Left cardiac atrium (tissue), 4 donors: ENCODE measurements around the gene SLC24A1. TPM values are rescaled to one million over a fixed set of nuclear protein-coding genes. Genes with fewer than 3 reads are reported as not detected.
A peak's percentile ranks its signal among the peaks of the same experiment; 100 is the strongest.

ENCODE experiments used
- ATAC-seq, 2 donors: fragments of 200-7000 bp; cut with Tn5 transposase; one replicate each; pipeline ENCODE4 v1.9.1; 2020; ENCODE audit warnings: mild to moderate bottlenecking in 2 of 2, moderate library complexity in 2 of 2
- DNase-seq: peaks from one replicate; pipeline ENCODE4 v3.0.0-alpha.2; 2020
- intact Hi-C, 2 donors: fragments of 100-400 bp; cut with DNase I; formaldehyde crosslinking; loops; one replicate each; pipeline versions ENCODE4 v1.14.1 to v1.15.1; 2022 to 2023
- long read RNA-seq: library from polyadenylated mRNA; unstranded; transcript quantifications from one replicate; pipeline ENCODE4 v2.0.0, GENCODE V29; 2021
- total RNA-seq, 2 donors: library from RNA; stranded (reverse); fragmentation: NEBNext Ultra II Directional; extraction: Animal tissue kit (Norgen Biotek cat#: 25700); gene quantifications; one replicate each; pipeline ENCODE4 v1.2.1, GENCODE V29; 2021
- donor health status: DM: no; HTN: yes; CAD: no.
- donor health status: DM: no; HTN: yes; CAD: no; lungs with severe emphysema.
- donor health status: DM: yes; HTN: yes; CAD: no.
- donor health status: Dilated cardiomyopathy.

SLC24A1 gene
- 1 to 10 TPM; 2.5 to 3.0 TPM for total RNA-seq
- long read RNA-seq = 0 reads

DNA sequence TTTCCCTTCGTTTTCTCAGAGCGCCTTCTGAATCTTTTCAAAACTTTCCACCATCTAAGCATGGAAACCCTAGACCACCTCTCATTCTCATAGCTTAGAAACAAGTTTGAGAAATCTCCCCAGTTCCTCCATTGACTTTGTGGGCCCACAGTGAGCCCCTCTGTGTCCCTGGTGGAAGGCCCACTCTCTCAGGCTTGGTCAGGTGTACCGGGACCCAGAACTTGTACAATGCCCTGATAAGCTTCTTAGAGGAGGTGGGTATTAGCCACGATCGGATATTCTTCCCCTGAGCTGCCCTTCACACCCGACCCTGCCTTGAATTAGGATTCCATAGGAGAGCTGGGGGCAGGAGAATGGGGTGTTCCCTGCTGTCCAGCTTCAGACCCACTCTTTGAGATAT is at the start of gene SLC24A1:
TSS of gene SLC24A1 (plus strand) at position 301 of the 400 bp plus-strand sequence. CDS start 2,143 bp downstream, outside the sequence.
- DNase-seq (no peak), ATAC-seq (no peak)
- intact Hi-C loops = no loop called here

DNA sequence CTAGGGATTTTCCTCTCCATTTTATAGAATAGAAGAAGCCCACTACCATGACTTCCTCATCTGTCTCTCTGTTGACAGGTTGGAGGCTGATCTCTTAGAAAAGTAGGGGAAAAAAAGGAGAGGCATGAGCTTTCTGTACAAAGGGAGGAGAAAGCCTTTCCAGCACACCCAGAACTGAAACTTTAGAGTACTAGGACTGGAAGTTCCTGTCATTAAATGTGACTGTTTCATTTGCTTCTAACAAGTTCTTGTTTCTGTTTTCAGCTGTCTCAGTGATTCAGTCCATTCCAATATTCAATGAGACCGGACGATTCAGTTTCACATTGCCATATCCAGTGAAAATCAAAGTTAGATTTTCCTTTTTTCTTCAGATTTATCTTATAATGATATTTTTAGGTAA is 49.8 kb upstream of the SLC24A1 start:
- DNase-seq (no peak), ATAC-seq (no peak)
- intact Hi-C loops = no loop called here

GRCh38 chr15:65576664-65577063 is 45.1 kb upstream of the SLC24A1 start:
- ATAC-seq = peak in 1 of 2 donors; percentile 42
- DNase-seq = no peak
- intact Hi-C loops = no loop called here

GRCh38 chr15:65577129-65577996 is 44.4 kb upstream of the SLC24A1 start:
- intact Hi-C loops = no loop called here
- ATAC-seq (peak in 1 of 2 donors; percentile 19), DNase-seq (no peak)

DNA sequence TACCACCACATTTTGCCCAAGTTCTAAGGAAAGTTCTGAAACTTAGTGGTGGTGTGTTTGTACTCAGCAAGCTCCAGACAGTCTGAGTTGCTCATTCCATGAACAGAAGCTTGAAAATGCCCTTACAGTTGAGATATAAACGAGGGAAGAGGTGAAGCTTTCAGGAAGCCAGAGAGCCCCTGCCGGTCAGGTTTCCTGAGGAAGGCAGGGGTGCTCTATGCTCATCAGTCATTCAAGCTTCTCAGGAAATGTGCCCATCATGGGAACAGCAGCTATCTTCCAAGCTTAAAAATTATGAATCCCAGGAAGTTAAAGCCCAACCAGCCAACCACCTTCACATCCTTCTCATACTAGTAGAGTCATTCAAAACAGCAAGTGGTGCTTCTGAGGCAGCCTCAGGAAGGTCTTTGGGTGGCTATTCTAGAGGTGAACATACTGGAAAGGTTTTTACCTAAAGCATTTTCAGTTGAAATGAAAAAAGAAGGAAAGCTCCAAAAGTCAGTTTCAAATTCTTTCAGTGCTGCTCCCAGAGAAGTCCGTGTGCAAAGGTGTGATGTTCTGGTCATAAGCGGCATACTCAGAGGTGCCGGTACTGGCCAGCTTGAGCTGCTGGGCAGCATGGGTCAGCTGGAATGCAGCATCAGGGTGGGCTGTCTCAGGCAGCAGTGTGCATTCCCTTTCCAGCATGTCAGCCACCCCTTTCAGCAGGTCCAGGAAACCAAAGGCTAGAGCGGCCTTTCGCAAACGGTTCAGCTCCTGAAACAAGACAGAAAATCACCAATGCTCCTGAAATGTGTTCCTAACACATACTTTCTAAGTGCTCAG is 42.6 kb upstream of the SLC24A1 start:
- ATAC-seq = no peak
- intact Hi-C loops = no loop called here
- no peak for DNase-seq

DNA sequence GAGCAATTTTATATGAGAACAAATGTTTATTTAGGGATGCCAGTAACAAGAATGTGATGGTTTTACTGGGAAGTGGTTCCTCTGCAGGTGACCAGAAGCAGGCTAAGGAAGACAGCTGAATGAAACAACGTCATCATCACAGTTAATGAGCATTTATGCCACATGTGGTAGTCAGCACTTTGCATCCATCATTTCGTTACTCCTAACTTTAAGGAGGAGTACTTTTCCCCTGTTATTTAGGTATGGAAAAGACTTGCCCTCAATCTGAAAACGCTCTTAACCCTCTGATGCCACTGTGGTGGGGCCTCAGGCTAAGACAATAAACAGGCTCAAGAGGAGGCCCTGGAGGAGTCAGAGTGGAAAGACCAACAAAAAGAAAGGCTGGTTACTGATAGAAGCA is 42.0 kb upstream of the SLC24A1 start:
- ATAC-seq = no peak
- intact Hi-C loops = no loop called here
- no peak for DNase-seq

DNA sequence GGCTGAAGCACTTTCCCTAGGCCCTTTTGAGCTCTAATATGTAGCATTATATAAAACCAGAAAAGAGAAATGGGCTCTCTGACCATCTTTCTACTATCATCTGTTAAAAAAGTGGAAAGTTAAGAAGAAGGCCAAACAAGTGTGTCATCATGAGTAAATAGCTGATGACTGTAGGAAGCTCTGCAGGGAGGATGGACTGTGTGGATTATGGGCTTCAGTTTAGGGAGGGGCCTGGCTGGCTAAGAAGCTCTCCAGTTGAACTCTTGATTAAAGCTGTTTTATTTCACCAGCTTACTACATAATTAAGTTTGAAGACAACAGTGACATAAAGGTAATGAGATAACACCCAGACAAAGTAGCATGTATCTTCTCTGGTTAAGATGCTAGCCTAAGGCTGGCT is 41.5 kb upstream of the SLC24A1 start:
- ATAC-seq = peak in 1 of 2 donors; percentile 47
- intact Hi-C loops = no loop called here
- DNase-seq = no peak

GRCh38 chr15:65583701-65584100 is 38.0 kb upstream of the SLC24A1 start:
- DNase-seq = no peak
- no peak for ATAC-seq
- intact Hi-C loops = no loop called here

DNA sequence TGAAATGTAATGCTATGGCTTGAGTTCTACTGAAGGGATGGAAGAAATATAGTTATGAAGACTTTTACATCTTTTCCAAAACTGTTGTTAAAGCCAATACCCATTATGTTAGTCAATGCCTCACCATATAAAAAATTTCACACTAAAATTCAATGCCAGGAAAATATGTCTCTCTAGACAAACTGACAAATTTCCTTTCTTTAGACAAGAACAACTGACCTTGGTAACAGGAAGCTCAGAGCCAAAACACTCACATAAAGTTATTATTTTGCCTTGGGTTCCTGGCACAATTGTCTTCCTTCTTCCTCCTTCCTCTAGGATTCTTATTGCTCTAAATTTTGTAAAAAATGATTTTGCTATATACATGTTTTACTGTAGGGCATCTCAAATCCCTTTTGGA is 37.5 kb upstream of the SLC24A1 start:
- no peak for DNase-seq
- ATAC-seq = no peak
- intact Hi-C loops = no loop called here

GRCh38 chr15:65587094-65587493 is 34.6 kb upstream of the SLC24A1 start:
- no peak for DNase-seq
- ATAC-seq = no peak
- intact Hi-C loops = no loop called here

- ATAC-seq (no peak), DNase-seq (no peak)
- intact Hi-C loops = no loop called here
These were observed 25.8 kb upstream of the SLC24A1 start for GRCh38 chr15:65595960-65596359.

GRCh38 chr15:65598468-65598867 is 23.3 kb upstream of the SLC24A1 start:
- ATAC-seq (no peak), DNase-seq (no peak)
- intact Hi-C loops = no loop called here

DNA sequence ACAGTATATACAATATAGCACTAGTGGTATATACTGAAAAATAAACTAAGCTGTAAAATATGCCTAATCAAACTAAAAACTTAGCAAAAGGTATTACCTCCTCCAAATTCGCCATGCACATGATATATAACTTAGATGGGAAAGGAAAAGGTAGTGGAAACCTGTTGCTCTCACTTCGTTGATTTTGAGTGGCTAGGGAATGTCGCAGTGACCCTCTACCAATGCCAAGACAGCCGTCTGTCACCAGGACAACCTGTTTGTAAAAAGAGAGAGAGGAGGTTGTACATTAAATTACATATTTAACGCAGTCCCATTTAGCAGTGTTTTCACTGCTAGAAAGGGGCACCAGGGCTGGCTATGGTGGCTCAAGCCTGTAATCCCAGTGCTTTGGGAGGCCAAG is 22.1 kb upstream of the SLC24A1 start:
- intact Hi-C loops = no loop called here
- no peak for DNase-seq
- no peak for ATAC-seq

GRCh38 chr15:65603134-65603533 is 18.6 kb upstream of the SLC24A1 start:
- ATAC-seq (no peak), DNase-seq (no peak)
- intact Hi-C loops = no loop called here

- ATAC-seq = no peak
These were observed 18.2 kb upstream of the SLC24A1 start for GRCh38 chr15:65603559-65603958.

GRCh38 chr15:65610871-65611718 is 10.6 kb upstream of the SLC24A1 start, which contains the start of gene INTS14:
TSS of gene INTS14 (minus strand) at chr15:65611131. CDS start at chr15:65607380, 3,751 bp downstream.
- DNase-seq (peak; percentile 99), ATAC-seq (peak; percentile 99 to 100)
- intact Hi-C loops = no loop called here

More at GRCh38 chr15:65603559-65603958, 18.2 kb upstream of the SLC24A1 start:
- intact Hi-C loops = no loop called here
- no peak for DNase-seq

DNA sequence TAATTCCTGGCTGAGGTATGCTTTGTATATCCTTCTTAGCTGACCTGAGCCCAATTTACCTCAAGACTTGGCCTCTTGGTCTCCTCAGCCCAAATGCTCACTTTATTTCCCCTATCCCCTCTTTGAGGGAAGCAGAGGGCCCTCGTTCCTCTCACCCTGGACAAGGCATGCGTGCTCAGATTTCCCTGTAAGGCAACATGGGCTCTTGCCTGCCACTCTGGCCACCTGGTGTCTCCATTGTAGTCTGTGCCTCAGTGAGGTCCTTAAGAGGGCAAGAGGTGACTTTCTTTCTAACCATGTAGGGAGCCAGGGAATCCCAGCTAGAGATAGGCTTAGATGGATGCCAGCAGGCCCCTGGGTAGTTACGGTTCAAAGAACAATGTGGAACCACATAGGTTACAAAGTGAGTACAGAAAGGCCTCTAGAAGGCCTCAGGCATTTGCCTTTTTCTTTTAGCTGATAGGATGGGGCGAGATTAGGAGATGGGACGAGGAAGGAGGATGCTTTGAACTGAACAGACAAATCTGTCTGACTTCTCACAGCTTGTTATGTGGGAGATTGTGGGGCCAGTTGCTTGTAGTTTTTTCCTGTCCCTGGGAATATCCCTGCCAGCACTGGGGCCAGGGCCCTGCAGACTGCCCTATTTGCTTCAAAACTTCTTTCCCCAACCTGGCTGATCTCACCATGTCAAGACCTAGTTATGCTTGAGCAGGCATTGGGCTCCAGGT is 9.7 kb upstream of the SLC24A1 start:
- intact Hi-C loops = no loop called here
- DNase-seq (no peak), ATAC-seq (no peak)

GRCh38 chr15:65612616-65612946 is 9.2 kb upstream of the SLC24A1 start:
- no peak for DNase-seq
- intact Hi-C loops = no loop called here

More at GRCh38 chr15:65612616-65612946, 9.2 kb upstream of the SLC24A1 start:
- no peak for ATAC-seq
